Amniotic epithelial cell (primary cell): ENCODE data around the gene STING1.
"Not testable (repeated sequence)": the region's sequence is repeated elsewhere in the genome, so short reads cannot be mapped to it uniquely, and the experiment has no call there.

ENCODE experiments used
- DNase-seq: peaks from one replicate; pipeline ENCODE4 v3.0.0-alpha.2; 2010; ENCODE audit warnings: low read depth

The STING1 gene

GRCh38 chr5:139503036-139503817 is 20.7 kb upstream of the STING1 start:
- DNase-seq: not testable (repeated sequence)

- no peak for DNase-seq
Measured at GRCh38 chr5:139501381-139501780, 18.8 kb upstream of the STING1 start.

GRCh38 chr5:139495638-139496435 is 13.3 kb upstream of the STING1 start:
- DNase-seq: peak; percentile 67

GRCh38 chr5:139494832-139495231 is 12.3 kb upstream of the STING1 start:
- DNase-seq: peak; percentile 24

GRCh38 chr5:139494256-139494655 is 11.7 kb upstream of the STING1 start:
- DNase-seq: no peak

GRCh38 chr5:139492700-139493192 is 10.2 kb upstream of the STING1 start:
- DNase-seq: peak; percentile 48

- DNase-seq: no peak
Measured at GRCh38 chr5:139488260-139488659, 5.7 kb upstream of the STING1 start.

- no peak for DNase-seq
Measured at GRCh38 chr5:139486201-139486600, 3.6 kb upstream of the STING1 start.

DNA sequence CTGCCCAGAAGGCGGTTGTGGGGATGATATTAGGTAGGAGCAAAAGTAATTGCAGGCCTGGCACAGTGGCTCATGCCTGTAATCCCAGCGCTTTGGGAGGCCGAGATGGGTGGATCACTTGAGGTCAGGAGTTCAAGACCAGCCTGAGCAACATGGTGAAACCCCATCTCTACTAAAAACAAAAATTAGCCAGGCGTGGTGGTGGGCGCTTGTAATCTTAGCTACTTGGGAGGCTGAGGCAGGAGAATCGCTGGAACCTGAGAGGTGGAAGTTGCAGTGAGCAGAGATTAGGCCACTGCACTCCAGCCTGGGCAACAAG is 291 bp upstream of the STING1 start:
- not testable (repeated sequence) for DNase-seq

DNA sequence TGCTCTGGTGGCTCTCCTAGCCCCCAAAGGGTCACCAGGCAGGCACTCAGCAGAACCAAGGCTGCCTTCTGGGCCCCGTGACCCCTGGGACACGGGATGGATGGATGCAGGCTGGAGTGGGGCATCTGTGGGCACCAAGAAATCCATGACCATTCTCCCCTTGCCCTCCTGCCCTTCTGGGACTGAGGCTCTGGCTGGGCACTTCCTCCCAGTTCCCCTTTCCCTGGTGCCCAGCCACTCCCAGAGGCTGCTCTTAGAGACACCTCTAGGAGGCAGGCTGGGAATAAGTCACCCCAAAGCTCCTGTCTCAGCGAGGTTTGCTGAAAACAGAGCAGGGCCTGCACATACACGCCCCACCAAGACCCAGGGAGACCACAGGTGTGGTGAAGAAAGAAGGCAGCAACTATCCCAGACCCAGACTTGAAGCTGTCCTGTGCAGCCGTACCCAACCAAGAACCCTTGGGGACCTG is 943 bp downstream of the STING1 start:
- peak; percentile 30 for DNase-seq

- peak; percentile 55 for DNase-seq
Measured at GRCh38 chr5:139481122-139481533, 1.4 kb downstream of the STING1 start.

DNA sequence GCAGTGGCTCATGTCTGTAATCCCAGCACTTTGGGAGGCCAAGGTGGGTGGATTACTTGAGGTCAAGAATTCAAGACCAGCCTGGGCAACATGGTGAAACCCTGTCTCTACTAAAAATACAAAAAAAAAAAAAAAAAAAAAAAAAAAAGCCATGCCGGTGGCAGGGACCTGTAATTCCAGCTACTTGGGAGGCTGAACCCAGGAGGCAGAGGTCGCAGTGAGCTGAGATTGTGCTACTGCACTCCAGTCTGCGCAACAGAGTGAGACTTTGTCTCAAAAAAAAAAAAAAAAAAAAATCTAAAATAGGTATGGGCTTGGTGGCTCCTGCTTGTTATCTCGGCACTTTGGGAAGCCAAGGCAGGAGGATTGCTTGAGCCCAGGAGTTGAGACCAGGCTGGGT is 2.8 kb downstream of the STING1 start:
- DNase-seq: not testable (repeated sequence)

DNA sequence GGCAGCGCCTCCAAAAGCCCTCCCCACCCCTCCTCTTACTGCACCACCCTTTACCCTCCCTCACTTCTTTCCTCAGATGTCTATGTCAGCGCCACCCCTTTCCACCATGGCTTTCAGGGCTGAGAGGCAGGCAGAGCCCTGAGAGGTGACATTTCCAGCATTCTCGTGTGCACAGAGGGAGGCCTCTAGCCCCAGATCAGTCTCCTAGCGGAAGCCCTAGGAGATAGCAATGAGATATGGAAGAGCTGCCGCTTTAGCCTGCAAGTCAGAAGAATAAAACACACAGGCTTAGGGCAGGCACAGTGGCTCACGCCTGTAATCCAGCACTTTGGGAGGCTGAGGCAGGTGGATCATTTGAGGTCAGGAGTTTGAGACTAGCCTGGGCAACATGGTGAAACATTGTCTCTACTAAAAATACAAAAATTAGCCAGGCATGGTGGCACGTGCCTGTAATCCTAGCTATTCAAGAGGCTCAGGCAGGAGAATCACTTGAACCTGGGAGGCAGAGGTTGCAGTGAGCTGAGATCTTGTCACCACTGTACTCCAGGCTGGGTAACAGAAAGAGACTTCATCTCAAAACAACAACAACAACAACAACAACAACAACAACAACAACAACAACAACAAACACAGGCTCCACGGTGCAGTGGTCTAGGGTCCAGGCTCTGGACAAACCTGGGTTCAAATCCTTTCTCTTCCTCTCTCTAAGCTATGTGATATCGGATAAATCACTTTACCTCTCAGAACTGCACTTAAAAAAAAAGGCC is 3.7 kb downstream of the STING1 start:
- DNase-seq: peak; percentile 27

DNA sequence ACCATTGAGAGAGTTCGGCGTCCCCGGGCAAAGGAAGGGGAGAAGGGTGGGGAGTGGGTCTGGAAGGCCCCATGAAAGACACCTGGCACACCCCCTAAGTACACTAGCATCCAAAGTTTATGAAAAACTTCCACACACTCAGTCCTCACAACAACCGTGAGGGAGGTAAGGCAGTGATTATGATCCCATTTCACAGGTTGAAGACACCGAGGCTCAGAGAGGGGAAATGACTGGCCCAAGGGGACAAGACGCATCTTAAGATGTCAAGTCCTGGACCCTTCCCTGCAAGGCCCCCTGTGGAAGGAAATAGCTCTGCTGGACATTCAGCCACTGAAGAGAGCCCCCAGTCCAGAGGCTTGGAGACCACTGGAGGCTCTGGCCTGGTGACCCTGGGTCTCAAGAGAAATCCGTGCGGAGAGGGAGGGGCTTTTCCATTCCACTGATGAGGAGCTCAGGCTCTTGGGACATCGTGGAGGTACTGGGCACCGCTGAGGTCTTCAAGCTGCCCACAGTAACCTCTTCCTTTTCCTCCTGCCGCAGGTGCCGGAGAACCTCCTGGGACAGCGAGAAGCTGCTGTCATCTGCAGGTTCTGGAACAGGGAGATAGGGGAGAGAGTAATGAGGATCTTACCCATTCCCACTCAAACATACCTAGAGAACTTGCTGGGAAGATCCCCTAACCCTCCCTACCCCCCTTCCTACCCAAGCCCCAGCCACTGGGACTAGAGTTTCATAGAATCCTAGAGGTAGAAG is 6.5 kb downstream of the STING1 start:
- DNase-seq: no peak

- DNase-seq: peak; percentile 98
Measured at GRCh38 chr5:139474890-139475791, 7.4 kb downstream of the STING1 start.

GRCh38 chr5:139473565-139473964 is 9.0 kb downstream of the STING1 start:
- no peak for DNase-seq

DNA sequence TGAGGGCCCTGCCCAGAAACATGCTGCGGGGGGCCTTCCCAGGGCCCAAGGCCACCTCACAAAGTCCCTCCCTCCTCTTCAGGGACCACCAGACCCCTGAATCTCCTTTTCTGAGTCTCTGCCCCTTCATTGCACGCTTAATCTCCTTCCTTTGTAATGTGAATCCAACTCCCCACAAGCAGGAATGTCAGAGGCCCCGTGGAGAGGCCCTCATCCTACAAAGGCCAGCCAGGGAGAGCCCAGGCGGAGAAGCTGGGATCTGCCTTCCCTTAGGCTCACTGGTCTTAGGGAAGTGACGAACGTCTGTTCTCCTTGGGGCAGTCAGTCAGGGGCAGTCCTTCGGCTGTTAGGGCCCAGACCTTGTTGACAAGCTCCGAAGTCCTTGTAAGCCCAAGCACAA is 9.5 kb downstream of the STING1 start:
- DNase-seq: peak; percentile 32

DNA sequence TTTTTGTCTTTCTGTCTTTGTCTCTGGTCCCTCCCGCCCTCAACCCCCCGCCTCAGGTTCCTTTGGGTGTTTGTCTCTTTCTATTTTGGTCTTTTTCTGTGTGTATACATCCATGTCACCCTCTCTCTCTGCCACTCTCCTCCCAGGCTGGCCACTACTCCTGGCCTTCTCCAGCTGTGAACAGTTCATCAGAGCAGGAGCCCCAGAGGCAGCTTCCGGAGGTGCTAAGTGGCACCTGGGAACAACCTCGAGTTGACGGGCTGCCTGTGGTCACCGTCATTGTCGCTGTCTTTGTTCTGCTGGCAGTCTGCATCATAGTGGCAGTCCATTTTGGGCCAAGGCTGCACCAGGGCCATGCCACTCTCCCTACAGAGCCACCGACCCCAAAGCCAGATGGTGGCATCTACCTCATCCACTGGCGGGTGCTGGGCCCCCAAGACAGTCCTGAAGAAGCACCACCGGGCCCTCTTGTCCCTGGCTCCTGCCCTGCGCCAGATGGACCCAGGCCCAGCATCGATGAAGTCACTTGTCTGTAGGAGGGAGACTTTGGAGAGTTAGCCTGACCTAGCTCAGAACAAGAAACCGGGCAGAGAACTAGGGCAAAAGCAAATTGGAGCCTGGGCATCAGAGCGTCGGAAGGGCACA is 10.1 kb downstream of the STING1 start:
- DNase-seq: no peak

DNA sequence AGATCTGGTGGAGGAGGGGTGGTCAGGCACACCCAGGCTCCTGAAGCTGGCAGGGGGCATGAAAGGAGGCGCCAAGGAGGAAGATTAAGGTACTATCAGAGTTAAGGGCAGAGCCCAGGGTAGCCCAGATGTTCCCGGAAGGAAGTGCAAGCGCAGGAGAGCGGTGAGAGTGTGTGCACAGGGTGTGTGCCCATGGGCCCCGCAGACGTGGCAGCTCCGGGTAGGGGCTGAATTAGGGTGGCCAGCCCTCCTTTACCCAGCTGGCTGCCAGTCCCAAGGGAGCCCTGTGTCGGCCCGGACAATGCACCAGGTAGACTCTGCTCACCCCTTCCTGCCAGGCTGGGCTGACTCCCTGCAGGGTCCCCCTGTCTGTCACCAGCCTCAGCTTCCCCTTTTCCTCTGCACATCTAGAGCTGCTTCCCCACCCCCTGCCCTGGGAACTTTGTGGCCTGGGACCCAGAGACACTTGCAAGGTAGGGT is 11.7 kb downstream of the STING1 start, which contains the start of gene SMIM33:
SMIM33 (plus strand) TSS at position 184 of the 480 bp plus-strand sequence; CDS start at position 302, 118 bp downstream.
- no peak for DNase-seq
